Vagina (tissue), 2 donors: Measurements from ENCODE around the gene ITGBL1. TPM values are rescaled to one million over a fixed set of nuclear protein-coding genes. Genes with fewer than 3 reads are reported as not detected.

Experiments used
- DNase-seq, 2 donors: peaks; one replicate each; pipeline ENCODE4 v3.0.0-alpha.2; 2017; ENCODE audit errors: extremely low spot score in 2 of 2
- H3K27ac ChIP-seq: fragments of 200-600 bp; sonication (generic); one replicate; pipeline ENCODE4 v1.5.1; 2019
- H3K27me3 ChIP-seq: fragments of 200-600 bp; sonication (generic); one replicate; pipeline ENCODE4 v1.5.1; 2019
- H3K36me3 ChIP-seq, 2 donors: fragments of 200-600 bp; sonication (generic); one replicate each; pipeline ENCODE4 v1.5.1; 2017 to 2019
- H3K4me1 ChIP-seq: fragments of 200-600 bp; sonication (generic); one replicate; pipeline ENCODE4 v1.5.1; 2019
- H3K4me3 ChIP-seq, 2 donors: fragments of 200-600 bp; sonication (generic); 1 replicate in 1 of 2; 2 replicates in 1 of 2; pipeline ENCODE4 v1.5.1; 2016 to 2019
- H3K9me3 ChIP-seq: fragments of 200-600 bp; sonication (generic); one replicate; pipeline ENCODE4 v1.5.1; 2019
- POLR2A ChIP-seq, 2 donors: fragments of 450-650 bp; IDR thresholded peaks; one replicate each; pipeline ENCODE4 v1.6.1; 2017; ENCODE audit warnings: antibody characterized with exemption in 2 of 2, mild to moderate bottlenecking in 2 of 2, moderate library complexity in 2 of 2
- POLR2AphosphoS5 ChIP-seq, 2 donors: sonication (generic); formaldehyde crosslinking; IDR thresholded peaks; one replicate each; pipeline ENCODE4 v1.9.0; 2017; ENCODE audit warnings: antibody characterized with exemption in 2 of 2, mild to moderate bottlenecking in 2 of 2, low read depth in 1 of 2; ENCODE audit not compliant: insufficient read depth in 1 of 2
- intact Hi-C: fragments of 100-400 bp; cut with DNase I; formaldehyde crosslinking; loops from one replicate; pipeline ENCODE4 v1.15.1; 2023
- total RNA-seq: library from RNA; depleted of rRNA; stranded (reverse); fragments of >200 nt; gene quantifications from one replicate; pipeline ENCODE4 v1.2.3, GENCODE V29; 2016
- TF ChIP-seq, protein P1 (sequence below), 3 experiments: fragments of 450-650 bp in 2 of 3; fragments of 200-600 bp in 1 of 3; sonication (generic) in 1 of 3; IDR thresholded peaks; one replicate each; pipeline ENCODE4 v1.5.1; 2017 to 2019; ENCODE audit warnings: antibody characterized with exemption in 3 of 3, mild to moderate bottlenecking in 2 of 3, moderate library complexity in 2 of 3

Gene ITGBL1
- total RNA-seq, 1 donor from 2014 or later, result 6.4 TPM

DNA sequence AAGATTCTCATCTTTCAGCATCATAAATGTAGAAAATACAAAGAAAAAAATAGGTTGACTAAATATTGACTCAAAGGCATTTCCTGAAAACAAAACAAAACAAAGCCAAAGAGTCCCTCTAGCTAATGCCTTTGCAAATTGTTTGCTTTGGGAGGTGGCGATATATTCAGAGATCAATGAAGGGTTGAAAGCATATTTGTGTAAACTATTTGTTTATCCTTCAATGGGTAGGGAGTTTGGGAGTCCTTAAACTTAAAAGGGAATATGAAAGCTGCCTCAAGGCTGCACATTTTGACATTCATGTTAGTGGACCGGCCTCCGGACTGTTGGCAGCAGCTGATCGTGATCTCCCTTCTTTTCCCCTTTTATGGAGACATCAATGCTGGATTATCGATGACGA is 257.5 kb downstream of the ITGBL1 start:
- intact Hi-C loops, result no loop called here
- H3K27me3 ChIP-seq, result no peaks in the 10 kb centered on the region
- H3K4me1 ChIP-seq, result no peaks in the 10 kb centered on the region
- TF ChIP-seq, protein P1, sequence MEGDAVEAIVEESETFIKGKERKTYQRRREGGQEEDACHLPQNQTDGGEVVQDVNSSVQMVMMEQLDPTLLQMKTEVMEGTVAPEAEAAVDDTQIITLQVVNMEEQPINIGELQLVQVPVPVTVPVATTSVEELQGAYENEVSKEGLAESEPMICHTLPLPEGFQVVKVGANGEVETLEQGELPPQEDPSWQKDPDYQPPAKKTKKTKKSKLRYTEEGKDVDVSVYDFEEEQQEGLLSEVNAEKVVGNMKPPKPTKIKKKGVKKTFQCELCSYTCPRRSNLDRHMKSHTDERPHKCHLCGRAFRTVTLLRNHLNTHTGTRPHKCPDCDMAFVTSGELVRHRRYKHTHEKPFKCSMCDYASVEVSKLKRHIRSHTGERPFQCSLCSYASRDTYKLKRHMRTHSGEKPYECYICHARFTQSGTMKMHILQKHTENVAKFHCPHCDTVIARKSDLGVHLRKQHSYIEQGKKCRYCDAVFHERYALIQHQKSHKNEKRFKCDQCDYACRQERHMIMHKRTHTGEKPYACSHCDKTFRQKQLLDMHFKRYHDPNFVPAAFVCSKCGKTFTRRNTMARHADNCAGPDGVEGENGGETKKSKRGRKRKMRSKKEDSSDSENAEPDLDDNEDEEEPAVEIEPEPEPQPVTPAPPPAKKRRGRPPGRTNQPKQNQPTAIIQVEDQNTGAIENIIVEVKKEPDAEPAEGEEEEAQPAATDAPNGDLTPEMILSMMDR (IDR thresholded peaks at IDR 0.05), result no peak
- TF ChIP-seq POLR2AphosphoS5 (IDR thresholded peaks at IDR 0.05; ENCODE audit: insufficient read depth in 1 of 2, low read depth in 1 of 2) (no peak), POLR2A (IDR thresholded peaks at IDR 0.05) (no peak)
- H3K9me3 ChIP-seq, result no peaks in the 10 kb centered on the region
- H3K27ac ChIP-seq, result no peak overlapping the region
- DNase-seq, result no peak
- no peak overlapping the region for H3K4me3 ChIP-seq
- H3K36me3 ChIP-seq, result no peaks in the 10 kb centered on the region

DNA sequence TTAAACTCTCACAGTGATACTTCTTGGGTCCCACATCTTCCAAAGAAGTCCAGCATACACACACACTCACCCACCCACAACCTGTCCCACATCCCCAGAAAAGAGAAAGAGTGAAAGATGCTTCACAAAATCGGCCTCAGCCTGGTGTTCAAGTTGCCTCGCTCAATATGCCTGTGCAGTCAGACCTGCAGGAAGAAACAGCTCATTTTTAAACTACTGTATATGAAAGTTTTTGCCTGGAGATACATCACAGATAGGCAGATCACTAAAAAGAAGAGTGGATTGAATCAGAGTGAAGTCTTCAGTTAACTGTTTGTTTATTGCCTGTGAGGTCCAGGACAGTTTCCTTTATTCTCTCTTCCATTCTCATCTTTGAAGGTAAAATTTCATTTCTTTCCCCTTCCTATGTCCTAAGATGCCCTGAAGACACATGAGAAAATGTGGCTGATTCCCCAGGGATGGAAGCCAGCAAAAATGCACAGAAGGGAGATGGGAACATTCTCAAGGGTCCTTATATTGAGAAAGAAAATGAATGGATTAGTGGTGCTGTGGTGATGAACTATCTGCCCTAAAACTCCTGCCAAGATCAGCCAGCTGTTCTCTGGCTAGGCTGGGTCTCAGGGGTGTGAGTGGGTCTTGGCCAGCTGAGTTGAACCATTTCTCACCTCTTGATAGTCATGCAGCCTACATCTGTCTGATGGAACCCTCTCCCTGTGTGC is 259.0 kb downstream of the ITGBL1 start:
- Histone ChIP-seq H3K27me3 (no peaks in the 10 kb centered on the region), H3K4me1 (no peaks in the 10 kb centered on the region), H3K27ac (no peak overlapping the region), H3K9me3 (no peaks in the 10 kb centered on the region), H3K4me3 (no peak overlapping the region), H3K36me3 (no peaks in the 10 kb centered on the region)
- TF ChIP-seq, protein P1 (IDR thresholded peaks at IDR 0.05), result no peak
- intact Hi-C loops, result no loop called here
- no peak for DNase-seq

DNA sequence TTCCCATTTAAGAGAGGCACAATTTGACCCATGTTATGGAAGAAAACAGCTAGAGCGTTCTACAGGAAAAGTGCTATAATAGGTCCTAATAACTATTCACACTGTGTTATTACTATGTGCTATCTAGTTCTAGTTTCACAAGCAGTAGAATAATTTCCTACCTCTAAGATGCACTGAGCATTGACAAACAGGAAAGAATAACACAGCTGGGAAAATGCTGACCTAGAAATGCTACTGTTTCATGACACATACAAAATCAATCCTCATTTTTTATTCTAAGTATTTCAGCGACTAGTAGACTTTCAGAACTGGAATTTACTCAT is 259.5 kb downstream of the ITGBL1 start:
- TF ChIP-seq, protein P1 (IDR thresholded peaks at IDR 0.05), result no peak
- TF ChIP-seq POLR2AphosphoS5 (IDR thresholded peaks at IDR 0.05; ENCODE audit: insufficient read depth in 1 of 2, low read depth in 1 of 2), result no peak
- TF ChIP-seq POLR2A (IDR thresholded peaks at IDR 0.05), result no peak
- Histone ChIP-seq H3K9me3 (no peaks in the 10 kb centered on the region), H3K4me1 (no peaks in the 10 kb centered on the region), H3K27me3 (no peaks in the 10 kb centered on the region), H3K27ac (no peak overlapping the region), H3K36me3 (no peaks in the 10 kb centered on the region), H3K4me3 (no peak overlapping the region)
- intact Hi-C loops, result no loop called here
- no peak for DNase-seq

DNA sequence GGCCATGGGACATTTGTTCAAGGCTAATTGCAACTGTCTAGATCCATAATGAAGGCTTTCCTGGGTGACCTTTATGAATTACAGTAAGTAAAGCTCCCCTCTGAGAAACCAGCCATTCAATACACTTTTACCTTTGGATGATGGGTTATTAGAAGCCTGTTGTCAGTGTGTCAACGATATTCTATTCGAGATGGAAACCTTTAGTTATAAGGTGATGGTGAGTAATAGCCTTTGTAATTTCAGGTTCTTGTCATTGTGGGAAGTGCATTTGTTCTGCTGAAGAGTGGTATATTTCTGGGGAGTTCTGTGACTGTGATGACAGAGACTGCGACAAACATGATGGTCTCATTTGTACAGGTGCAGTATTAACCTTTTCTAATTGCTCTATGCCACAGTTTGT is 261.7 kb downstream of the ITGBL1 start:
- intact Hi-C loops, result no loop called here
- Histone ChIP-seq H3K36me3 (no peaks in the 10 kb centered on the region), H3K27me3 (no peaks in the 10 kb centered on the region), H3K9me3 (no peaks in the 10 kb centered on the region), H3K27ac (no peak overlapping the region), H3K4me3 (no peak overlapping the region), H3K4me1 (no peaks in the 10 kb centered on the region)
- DNase-seq, result no peak
- TF ChIP-seq POLR2A (IDR thresholded peaks at IDR 0.05) (no peak), POLR2AphosphoS5 (IDR thresholded peaks at IDR 0.05; ENCODE audit: insufficient read depth in 1 of 2, low read depth in 1 of 2) (no peak)
- TF ChIP-seq, protein P1 (IDR thresholded peaks at IDR 0.05), result no peak

DNA sequence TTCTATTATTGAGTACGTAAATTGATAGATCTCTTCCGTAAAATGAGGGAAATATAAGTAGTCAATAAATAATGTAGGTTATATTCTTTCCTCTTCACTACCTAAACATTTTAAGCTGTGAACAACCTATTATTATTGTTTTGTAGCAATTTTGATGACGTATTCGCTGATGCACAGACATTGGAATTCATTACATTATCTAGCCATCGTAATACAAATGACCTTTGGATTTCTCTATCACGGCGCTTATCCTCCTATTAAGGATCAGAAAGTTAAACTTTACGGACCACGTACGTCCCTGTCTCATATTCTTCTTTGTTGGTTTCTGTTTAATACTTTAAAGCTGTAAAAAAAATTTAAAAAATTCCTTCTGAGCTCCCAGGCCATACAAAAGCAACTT is 264.9 kb downstream of the ITGBL1 start:
- intact Hi-C loops, result no loop called here
- H3K4me3 ChIP-seq, result no peak overlapping the region
- no peak for TF ChIP-seq POLR2A (IDR thresholded peaks at IDR 0.05)
- TF ChIP-seq, protein P1 (IDR thresholded peaks at IDR 0.05), result no peak
- no peak for TF ChIP-seq POLR2AphosphoS5 (IDR thresholded peaks at IDR 0.05; ENCODE audit: insufficient read depth in 1 of 2, low read depth in 1 of 2)
- no peaks in the 10 kb centered on the region for H3K36me3 ChIP-seq
- H3K4me1 ChIP-seq, result no peaks in the 10 kb centered on the region
- no peak for DNase-seq
- H3K27ac ChIP-seq, result no peak overlapping the region
- no peaks in the 10 kb centered on the region for H3K9me3 ChIP-seq
- H3K27me3 ChIP-seq, result no peaks in the 10 kb centered on the region
